ENCODE measurements around the gene DNASE1.

DNASE1 gene

DNA sequence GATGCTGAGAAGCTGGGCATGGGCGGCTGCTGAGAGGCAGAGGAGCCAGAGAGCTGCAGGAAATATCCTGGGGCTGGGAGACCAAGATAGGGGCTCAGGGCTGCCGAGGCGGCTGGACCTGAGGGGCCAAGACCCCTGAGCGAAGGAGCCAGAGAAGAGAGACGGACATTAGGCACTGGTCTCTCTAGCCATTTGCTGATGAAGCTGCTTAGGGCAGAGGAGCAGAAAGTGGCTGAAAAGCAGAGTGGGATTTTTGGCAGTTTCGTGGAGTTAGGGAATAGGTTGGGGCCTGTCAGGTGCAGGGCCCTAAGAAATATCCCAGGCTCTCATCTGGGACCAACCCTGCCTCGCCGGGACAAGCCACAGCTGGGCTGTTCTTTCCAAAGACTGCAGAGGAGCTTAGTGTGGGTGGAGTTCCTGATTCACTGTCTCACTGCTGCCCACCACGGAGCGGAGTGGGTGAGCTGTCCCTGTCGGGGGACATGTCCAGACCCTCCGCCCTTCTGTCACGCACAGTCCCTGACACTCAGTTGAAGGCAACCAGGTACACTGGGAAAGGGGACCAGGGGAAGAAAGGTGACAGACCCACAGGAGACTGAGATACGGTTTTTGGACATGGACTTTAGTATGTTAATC lies 11.3 kb upstream of the DNASE1 start:
- no peak for TF ChIP-seq TAF1 (IDR thresholded peaks at IDR 0.05; ENCODE audit: borderline replicate concordance, insufficient read depth, low read length)
- no peak for TF ChIP-seq REST (IDR thresholded peaks at IDR 0.05; ENCODE audit: insufficient read depth in 1 of 2, low read depth in 2 of 2, low read length in 2 of 2)
- no peak for TF ChIP-seq FOXP2 (optimal IDR thresholded peaks at IDR 0.05; ENCODE audit: borderline replicate concordance, extremely low read depth, extremely low read length, insufficient read depth)
- TF ChIP-seq POLR2AphosphoS5 (IDR thresholded peaks at IDR 0.05; ENCODE audit: low read depth, low read length), result no peak
- TF ChIP-seq SIN3A (IDR thresholded peaks at IDR 0.05; ENCODE audit: borderline replicate concordance, insufficient read depth, low read length), result no peak

DNA sequence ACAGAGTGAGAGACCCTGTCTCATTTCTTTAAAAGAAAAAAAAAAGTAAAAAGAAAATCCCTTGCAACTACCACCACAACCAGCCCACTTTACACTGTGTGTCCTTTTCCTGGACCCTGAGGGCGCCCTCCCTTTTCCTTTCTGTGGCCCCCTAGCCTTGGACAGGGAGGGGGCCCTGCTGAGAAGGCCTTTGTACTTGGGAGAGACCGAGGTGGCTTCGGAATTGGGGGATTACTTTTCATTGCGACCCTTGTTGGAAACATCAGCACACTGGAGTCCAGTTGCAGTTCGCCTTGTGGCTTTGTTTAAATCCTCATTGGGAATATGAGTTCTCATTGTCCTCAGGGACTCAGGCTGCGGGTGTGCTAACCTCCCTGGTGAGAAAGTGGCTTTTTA lies 9.4 kb upstream of the DNASE1 start:
- TF ChIP-seq TAF1 (IDR thresholded peaks at IDR 0.05; ENCODE audit: borderline replicate concordance, insufficient read depth, low read length), result no peak
- no peak for TF ChIP-seq SIN3A (IDR thresholded peaks at IDR 0.05; ENCODE audit: borderline replicate concordance, insufficient read depth, low read length)
- TF ChIP-seq FOXP2 (optimal IDR thresholded peaks at IDR 0.05; ENCODE audit: borderline replicate concordance, extremely low read depth, extremely low read length, insufficient read depth), result no peak
- no peak for TF ChIP-seq REST (IDR thresholded peaks at IDR 0.05; ENCODE audit: insufficient read depth in 1 of 2, low read depth in 2 of 2, low read length in 2 of 2)
- TF ChIP-seq POLR2AphosphoS5 (IDR thresholded peaks at IDR 0.05; ENCODE audit: low read depth, low read length), result no peak

GRCh38 chr16:3645504-3646347 lies 8.8 kb upstream of the DNASE1 start:
- TF ChIP-seq REST (IDR thresholded peaks at IDR 0.05; ENCODE audit: insufficient read depth in 1 of 2, low read depth in 2 of 2, low read length in 2 of 2), result no peak
- no peak for TF ChIP-seq POLR2AphosphoS5 (IDR thresholded peaks at IDR 0.05; ENCODE audit: low read depth, low read length)
- no peak for TF ChIP-seq TAF1 (IDR thresholded peaks at IDR 0.05; ENCODE audit: borderline replicate concordance, insufficient read depth, low read length)
- no peak for TF ChIP-seq FOXP2 (optimal IDR thresholded peaks at IDR 0.05; ENCODE audit: borderline replicate concordance, extremely low read depth, extremely low read length, insufficient read depth)
- TF ChIP-seq SIN3A (IDR thresholded peaks at IDR 0.05; ENCODE audit: borderline replicate concordance, insufficient read depth, low read length), result no peak

GRCh38 chr16:3646348-3646920 lies 8.1 kb upstream of the DNASE1 start:
- peak; percentile 55 for TF ChIP-seq FOXP2 (optimal IDR thresholded peaks at IDR 0.05; ENCODE audit: borderline replicate concordance, extremely low read depth, extremely low read length, insufficient read depth)
- no peak for TF ChIP-seq SIN3A (IDR thresholded peaks at IDR 0.05; ENCODE audit: borderline replicate concordance, insufficient read depth, low read length)

DNA sequence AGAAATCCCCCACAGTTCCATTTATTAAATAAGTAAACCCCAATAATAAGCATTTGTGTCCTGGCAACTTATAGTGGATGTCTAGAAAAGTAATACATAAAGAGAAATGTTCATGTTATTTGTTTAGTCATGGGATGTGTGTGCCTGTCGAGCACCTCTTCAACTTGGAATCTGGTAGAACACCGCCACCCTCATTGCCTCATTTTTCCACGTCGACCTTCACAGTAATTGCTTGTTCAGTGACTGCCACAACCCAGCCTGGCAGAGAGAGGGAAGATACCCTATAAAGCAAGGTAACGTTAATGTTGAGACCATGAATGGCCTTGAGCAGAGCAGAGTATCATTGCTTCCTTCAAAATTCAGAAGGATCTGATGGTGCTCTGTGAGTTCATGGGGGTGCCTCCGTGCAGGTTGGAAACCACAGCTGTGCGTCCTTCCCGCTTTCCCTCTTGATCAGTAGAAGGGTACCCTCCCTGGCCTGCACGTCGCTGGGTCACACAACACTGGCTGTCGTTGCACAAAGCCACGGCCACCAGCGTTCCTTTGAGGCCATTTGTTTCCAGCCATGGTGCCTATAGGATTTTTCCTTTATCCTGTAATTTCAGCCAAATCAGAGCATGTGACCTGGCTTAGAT lies 3.7 kb upstream of the DNASE1 start:
- TF ChIP-seq FOXP2 (optimal IDR thresholded peaks at IDR 0.05; ENCODE audit: borderline replicate concordance, extremely low read depth, extremely low read length, insufficient read depth), result no peak
- TF ChIP-seq POLR2AphosphoS5 (IDR thresholded peaks at IDR 0.05; ENCODE audit: low read depth, low read length), result no peak
- no peak for TF ChIP-seq REST (IDR thresholded peaks at IDR 0.05; ENCODE audit: insufficient read depth in 1 of 2, low read depth in 2 of 2, low read length in 2 of 2)
- no peak for TF ChIP-seq TAF1 (IDR thresholded peaks at IDR 0.05; ENCODE audit: borderline replicate concordance, insufficient read depth, low read length)
- TF ChIP-seq SIN3A (IDR thresholded peaks at IDR 0.05; ENCODE audit: borderline replicate concordance, insufficient read depth, low read length), result no peak
